Esophagus muscularis mucosa (tissue), 4 donors: ENCODE data around the gene SLC17A8.

Experiments used
- EP300 ChIP-seq: sonication (generic); formaldehyde crosslinking; IDR thresholded peaks from one replicate; pipeline ENCODE4 v1.6.1; 2017; ENCODE audit warnings: antibody characterized with exemption
- POLR2A ChIP-seq: fragments of 450-650 bp; IDR thresholded peaks from one replicate; pipeline ENCODE4 v1.6.1; 2017; ENCODE audit warnings: antibody characterized with exemption, moderate library complexity, mild to moderate bottlenecking, low read depth
- TF ChIP-seq, protein P1 (sequence below), 3 experiments: fragments of 200-600 bp in 2 of 3; fragments of 450-650 bp in 1 of 3; sonication (generic) in 2 of 3; IDR thresholded peaks; one replicate each; pipeline ENCODE4 v1.5.1; 2017 to 2019; ENCODE audit warnings: antibody characterized with exemption in 3 of 3, mild to moderate bottlenecking in 2 of 3, moderate library complexity in 1 of 3

DNA sequence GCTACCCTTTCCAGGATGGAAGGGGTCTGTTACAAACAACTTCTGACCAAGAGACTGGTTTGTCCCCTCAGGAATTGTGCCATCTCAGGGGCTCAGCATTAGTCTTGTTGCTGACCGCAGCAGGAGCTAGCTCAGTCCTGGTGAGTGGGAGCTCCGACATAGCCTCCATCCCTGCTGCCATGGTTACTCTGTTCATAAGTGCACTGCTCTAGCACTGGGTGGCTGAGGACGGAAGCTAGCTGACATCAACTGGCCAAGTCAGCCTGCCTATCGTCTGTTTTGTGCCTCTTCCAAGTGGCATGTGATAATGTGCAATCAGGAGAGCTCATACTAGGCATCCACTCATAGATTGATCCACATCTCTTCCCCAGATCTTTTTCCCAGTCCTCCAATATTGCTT is 7.5 kb downstream of the SLC17A8 start:
- TF ChIP-seq POLR2A (no peak), EP300 (no peak)
- TF ChIP-seq, protein P1, sequence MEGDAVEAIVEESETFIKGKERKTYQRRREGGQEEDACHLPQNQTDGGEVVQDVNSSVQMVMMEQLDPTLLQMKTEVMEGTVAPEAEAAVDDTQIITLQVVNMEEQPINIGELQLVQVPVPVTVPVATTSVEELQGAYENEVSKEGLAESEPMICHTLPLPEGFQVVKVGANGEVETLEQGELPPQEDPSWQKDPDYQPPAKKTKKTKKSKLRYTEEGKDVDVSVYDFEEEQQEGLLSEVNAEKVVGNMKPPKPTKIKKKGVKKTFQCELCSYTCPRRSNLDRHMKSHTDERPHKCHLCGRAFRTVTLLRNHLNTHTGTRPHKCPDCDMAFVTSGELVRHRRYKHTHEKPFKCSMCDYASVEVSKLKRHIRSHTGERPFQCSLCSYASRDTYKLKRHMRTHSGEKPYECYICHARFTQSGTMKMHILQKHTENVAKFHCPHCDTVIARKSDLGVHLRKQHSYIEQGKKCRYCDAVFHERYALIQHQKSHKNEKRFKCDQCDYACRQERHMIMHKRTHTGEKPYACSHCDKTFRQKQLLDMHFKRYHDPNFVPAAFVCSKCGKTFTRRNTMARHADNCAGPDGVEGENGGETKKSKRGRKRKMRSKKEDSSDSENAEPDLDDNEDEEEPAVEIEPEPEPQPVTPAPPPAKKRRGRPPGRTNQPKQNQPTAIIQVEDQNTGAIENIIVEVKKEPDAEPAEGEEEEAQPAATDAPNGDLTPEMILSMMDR (IDR thresholded peaks at IDR 0.05), result no peak
